Chondrocyte (in vitro differentiated cells): ENCODE measurements around the gene CCNL1. TPM values are rescaled to one million over a fixed set of nuclear protein-coding genes. Genes with fewer than 3 reads are reported as not detected.

Source experiments
- DNase-seq: peaks from one replicate; pipeline ENCODE4 v3.0.0; 2021; ENCODE audit warnings: mixed read lengths, low spot score
- H3K27ac Mint-ChIP-seq: one replicate; pipeline ENCODE4 v1.8.0; 2021; ENCODE audit warnings: mild to moderate bottlenecking, moderate library complexity, mixed read lengths; ENCODE audit not compliant: unreplicated experiment
- H3K27me3 Mint-ChIP-seq: 2 replicates; pipeline ENCODE4 v1.8.0; 2021; ENCODE audit warnings: low read depth, mixed read lengths
- H3K36me3 Mint-ChIP-seq: 2 replicates; pipeline ENCODE4 v1.8.0; 2021; ENCODE audit warnings: low read depth, mixed read lengths
- H3K4me1 Mint-ChIP-seq: 2 replicates; pipeline ENCODE4 v1.8.0; 2021; ENCODE audit warnings: low read depth, mild to moderate bottlenecking, mixed read lengths
- H3K4me3 Mint-ChIP-seq: one replicate; pipeline ENCODE4 v1.8.0; 2021; ENCODE audit warnings: mild to moderate bottlenecking, moderate library complexity, mixed read lengths; ENCODE audit not compliant: unreplicated experiment
- H3K9me3 Mint-ChIP-seq: 2 replicates; pipeline ENCODE4 v1.8.0; 2021; ENCODE audit warnings: low read depth, mixed read lengths
- CTCF ChIP-seq: fragments of 200-600 bp; sonication (generic); IDR thresholded peaks from 2 replicates; pipeline ENCODE4 v1.5.0; 2021; ENCODE audit warnings: antibody characterized with exemption, mild to moderate bottlenecking, moderate library complexity
- total RNA-seq: library from RNA; stranded (reverse); gene quantifications from 3 replicates; pipeline ENCODE4 v1.2.1, GENCODE V29; 2021

The CCNL1 gene
- total RNA-seq, 1 donor from 2014 or later, result 63.9 TPM

- DNase-seq, result no peak
- peaks cover 41% of the 10 kb centered on the region for H3K4me1 Mint-ChIP-seq
- TF ChIP-seq CTCF, result no peak
- no peaks in the 10 kb centered on the region for H3K9me3 Mint-ChIP-seq
- peak overlapping the region; percentile 97 for H3K4me3 Mint-ChIP-seq
- H3K27ac Mint-ChIP-seq, result peak overlapping the region; percentile 99
- no peaks in the 10 kb centered on the region for H3K27me3 Mint-ChIP-seq
- H3K36me3 Mint-ChIP-seq, result peaks cover 26% of the 10 kb centered on the region
Measured at GRCh38 chr3:157160658-157161424, 894 bp upstream of the CCNL1 start.

DNA sequence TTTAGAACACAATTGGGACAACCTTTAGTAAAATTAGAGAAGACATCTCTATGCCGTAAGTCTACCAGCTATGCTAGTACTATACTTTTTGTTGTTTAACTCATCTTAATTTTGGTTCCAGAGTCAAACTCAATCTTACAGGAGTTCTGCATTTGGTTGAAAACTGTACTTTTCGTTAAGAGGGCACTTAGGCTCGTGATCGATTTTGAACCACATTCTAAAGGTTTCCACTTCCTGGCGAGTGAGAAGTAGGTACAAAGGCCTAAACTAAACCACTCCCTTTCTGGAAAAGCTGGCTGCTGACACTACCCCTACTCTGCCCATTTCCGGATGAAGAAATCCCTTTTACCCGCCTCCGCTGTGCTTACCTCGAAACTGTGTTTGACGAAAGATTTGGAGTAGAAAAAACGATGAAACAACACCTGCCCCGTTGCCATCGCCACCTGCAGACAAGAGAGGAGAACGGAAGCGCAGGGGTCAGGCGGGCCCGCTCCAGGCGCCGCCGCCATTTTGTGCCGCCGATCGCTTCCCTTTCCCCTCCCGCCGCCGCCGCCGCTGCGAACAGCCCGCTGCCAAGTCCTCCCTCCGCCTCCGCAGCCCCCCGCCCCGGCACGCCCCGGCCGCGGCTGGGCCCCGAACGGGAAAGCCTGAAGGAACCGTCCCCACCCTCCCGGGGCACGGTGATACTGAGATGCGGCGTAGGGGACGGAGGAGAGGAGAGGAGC lies 748 bp downstream of the CCNL1 start:
- peaks cover 34% of the 10 kb centered on the region for H3K36me3 Mint-ChIP-seq
- H3K9me3 Mint-ChIP-seq, result no peaks in the 10 kb centered on the region
- H3K4me1 Mint-ChIP-seq, result peaks cover 58% of the 10 kb centered on the region
- H3K27ac Mint-ChIP-seq, result peak overlapping the region; percentile 99
- TF ChIP-seq CTCF, result peak; percentile 56
- H3K27me3 Mint-ChIP-seq, result no peaks in the 10 kb centered on the region
- no peak for DNase-seq
- peak overlapping the region; percentile 97 for H3K4me3 Mint-ChIP-seq

- Mint-ChIP-seq H3K9me3 (no peaks in the 10 kb centered on the region), H3K4me1 (peaks cover 63% of the 10 kb centered on the region), H3K27ac (peak overlapping the region; percentile 99), H3K36me3 (peaks cover 40% of the 10 kb centered on the region), H3K4me3 (peak overlapping the region; percentile 97), H3K27me3 (no peaks in the 10 kb centered on the region)
- DNase-seq, result no peak
- TF ChIP-seq CTCF, result no peak
Measured at GRCh38 chr3:157157836-157158235, 2.1 kb downstream of the CCNL1 start.

DNA sequence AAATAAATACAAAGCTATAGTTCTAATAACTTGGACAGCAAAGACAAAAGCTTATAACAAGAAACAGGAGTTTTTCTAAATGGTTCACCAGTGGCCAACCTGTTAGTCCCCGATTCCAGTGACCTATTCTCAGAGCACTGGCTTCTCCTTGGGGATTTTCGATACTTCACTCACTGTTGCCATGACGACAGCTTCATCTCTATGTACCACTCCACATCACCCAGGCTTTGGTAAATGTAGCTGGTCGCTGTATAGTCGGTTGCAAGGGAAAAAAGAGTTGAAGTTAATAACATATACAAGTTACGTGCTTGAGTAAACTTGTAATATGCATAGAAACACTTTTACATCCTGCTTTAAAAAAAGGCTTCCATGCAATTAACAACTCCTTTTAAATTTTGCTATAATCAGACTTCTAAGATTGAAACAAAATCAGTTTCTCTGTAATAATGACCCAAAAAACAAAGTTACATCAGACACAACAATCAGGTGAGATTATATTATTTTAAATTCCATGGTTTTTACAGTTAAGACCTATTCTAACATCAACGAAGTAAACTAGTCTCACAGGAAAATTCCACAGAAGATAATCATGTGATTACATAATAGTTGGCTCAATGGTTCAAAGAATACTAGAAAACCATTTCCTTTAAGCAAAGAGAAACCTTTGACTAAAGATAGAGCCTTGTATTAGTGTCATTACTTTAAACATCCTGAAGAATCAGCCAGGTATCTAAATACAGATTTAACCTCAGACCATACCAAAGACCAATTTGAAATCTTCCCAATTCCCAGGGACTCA lies 2.9 kb downstream of the CCNL1 start:
- Mint-ChIP-seq H3K4me1 (peaks cover 63% of the 10 kb centered on the region), H3K36me3 (peaks cover 41% of the 10 kb centered on the region), H3K9me3 (no peaks in the 10 kb centered on the region), H3K27me3 (no peaks in the 10 kb centered on the region), H3K4me3 (peak overlapping the region; percentile 97), H3K27ac (peak overlapping the region; percentile 49)
- no peak for DNase-seq
- no peak for TF ChIP-seq CTCF

GRCh38 chr3:157155591-157155990 lies 4.4 kb downstream of the CCNL1 start:
- peaks cover 52% of the 10 kb centered on the region for H3K36me3 Mint-ChIP-seq
- peaks cover 55% of the 10 kb centered on the region for H3K4me1 Mint-ChIP-seq
- no peak for TF ChIP-seq CTCF
- DNase-seq, result no peak
- H3K9me3 Mint-ChIP-seq, result no peaks in the 10 kb centered on the region
- H3K27ac Mint-ChIP-seq, result no peak overlapping the region
- H3K4me3 Mint-ChIP-seq, result peak overlapping the region; percentile 15
- H3K27me3 Mint-ChIP-seq, result no peaks in the 10 kb centered on the region
